HG03097 (cell line): Measurements from ENCODE around the gene TEAD4.

Experiments
- ATAC-seq: cut with Tn5 transposase; IDR thresholded peaks from one replicate; pipeline ENCODE4 v1.9.1; 2021; ENCODE audit not compliant: unreplicated experiment, low FRiP score

The TEAD4 gene

GRCh38 chr12:3028108-3028507 is 68.9 kb downstream of the TEAD4 start:
- ATAC-seq, result no peak

GRCh38 chr12:3030821-3031429 is 71.7 kb downstream of the TEAD4 start:
- ATAC-seq, result no peak

GRCh38 chr12:3032161-3032560 is 73.0 kb downstream of the TEAD4 start:
- no peak for ATAC-seq

- no peak for ATAC-seq
These were observed 73.8 kb downstream of the TEAD4 start for GRCh38 chr12:3032770-3033538.

- ATAC-seq, result no peak
These were observed 74.3 kb downstream of the TEAD4 start for GRCh38 chr12:3033539-3033867.

- ATAC-seq, result no peak
These were observed 75.0 kb downstream of the TEAD4 start for GRCh38 chr12:3034067-3034750.

- no peak for ATAC-seq
These were observed 76.0 kb downstream of the TEAD4 start for GRCh38 chr12:3035171-3035570.

- no peak for ATAC-seq
These were observed 76.9 kb downstream of the TEAD4 start for GRCh38 chr12:3035815-3036702.

GRCh38 chr12:3036901-3037600 is 77.9 kb downstream of the TEAD4 start:
- ATAC-seq, result no peak

- no peak for ATAC-seq
These were observed 79.0 kb downstream of the TEAD4 start for GRCh38 chr12:3038166-3038565.

- ATAC-seq, result no peak
These were observed 79.8 kb downstream of the TEAD4 start for GRCh38 chr12:3038926-3039510.

GRCh38 chr12:3040026-3040656 is 80.9 kb downstream of the TEAD4 start:
- ATAC-seq, result no peak

- no peak for ATAC-seq
These were observed 81.7 kb downstream of the TEAD4 start for GRCh38 chr12:3040663-3041544.

- peak; percentile 56 for ATAC-seq
These were observed 82.5 kb downstream of the TEAD4 start for GRCh38 chr12:3041558-3042164.

- ATAC-seq, result no peak
These were observed 83.2 kb downstream of the TEAD4 start for GRCh38 chr12:3042394-3042793.

- ATAC-seq, result no peak
These were observed 83.6 kb downstream of the TEAD4 start for GRCh38 chr12:3042826-3043225.

- ATAC-seq, result no peak
These were observed 84.2 kb downstream of the TEAD4 start for GRCh38 chr12:3043406-3043805.

GRCh38 chr12:3044141-3044630 is 85.0 kb downstream of the TEAD4 start:
- ATAC-seq, result no peak
